Measurements from ENCODE around the gene WIZ.

DNA sequence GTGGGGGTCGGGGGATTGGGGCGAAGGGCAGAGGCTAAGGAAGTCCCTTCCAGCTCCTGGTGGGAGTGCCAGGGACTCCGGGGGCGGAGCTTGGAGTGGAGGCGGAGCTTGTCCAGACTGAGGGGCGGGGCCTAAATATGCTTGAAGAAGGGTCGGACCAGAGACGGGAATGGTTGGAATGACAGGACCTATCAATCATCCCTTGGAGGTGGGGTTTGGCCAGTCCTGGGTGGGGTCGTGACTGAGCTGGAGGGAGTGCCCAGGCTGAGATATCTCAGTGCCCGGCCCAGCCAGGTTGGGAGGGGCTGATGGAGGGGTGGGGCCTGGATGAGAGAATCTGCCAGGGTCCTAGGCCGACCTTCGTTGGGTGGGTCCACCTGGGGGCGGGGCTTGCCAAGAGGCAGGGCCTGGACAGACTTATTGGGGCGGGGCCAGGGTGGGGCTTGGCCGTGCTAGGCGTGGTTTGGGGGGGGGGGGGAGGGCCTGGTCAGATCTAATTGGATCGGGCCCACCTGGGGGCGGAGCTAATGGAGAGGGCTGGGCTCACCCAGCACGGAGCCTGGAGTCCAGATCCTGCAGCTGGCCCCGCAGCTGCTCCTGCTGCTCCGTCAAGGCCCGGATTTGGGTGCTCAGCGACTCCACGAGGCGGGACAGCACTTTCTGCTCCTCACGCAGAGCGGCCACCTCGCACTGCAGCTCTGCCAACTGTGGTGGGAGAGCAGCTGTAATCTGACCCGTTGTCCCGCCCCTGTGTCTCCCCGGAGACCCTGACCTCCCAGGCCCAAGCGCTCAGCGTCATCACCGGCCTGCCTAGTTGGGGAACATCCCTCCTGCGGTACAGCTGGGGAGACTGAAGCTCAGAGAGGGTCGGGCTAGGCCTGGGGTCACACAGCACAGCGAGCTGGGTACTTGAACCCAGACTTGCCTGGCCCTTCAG is 2.6 kb upstream of the WIZ start:
- TF ChIP-seq, protein P1, sequence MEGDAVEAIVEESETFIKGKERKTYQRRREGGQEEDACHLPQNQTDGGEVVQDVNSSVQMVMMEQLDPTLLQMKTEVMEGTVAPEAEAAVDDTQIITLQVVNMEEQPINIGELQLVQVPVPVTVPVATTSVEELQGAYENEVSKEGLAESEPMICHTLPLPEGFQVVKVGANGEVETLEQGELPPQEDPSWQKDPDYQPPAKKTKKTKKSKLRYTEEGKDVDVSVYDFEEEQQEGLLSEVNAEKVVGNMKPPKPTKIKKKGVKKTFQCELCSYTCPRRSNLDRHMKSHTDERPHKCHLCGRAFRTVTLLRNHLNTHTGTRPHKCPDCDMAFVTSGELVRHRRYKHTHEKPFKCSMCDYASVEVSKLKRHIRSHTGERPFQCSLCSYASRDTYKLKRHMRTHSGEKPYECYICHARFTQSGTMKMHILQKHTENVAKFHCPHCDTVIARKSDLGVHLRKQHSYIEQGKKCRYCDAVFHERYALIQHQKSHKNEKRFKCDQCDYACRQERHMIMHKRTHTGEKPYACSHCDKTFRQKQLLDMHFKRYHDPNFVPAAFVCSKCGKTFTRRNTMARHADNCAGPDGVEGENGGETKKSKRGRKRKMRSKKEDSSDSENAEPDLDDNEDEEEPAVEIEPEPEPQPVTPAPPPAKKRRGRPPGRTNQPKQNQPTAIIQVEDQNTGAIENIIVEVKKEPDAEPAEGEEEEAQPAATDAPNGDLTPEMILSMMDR (IDR thresholded peaks at IDR 0.05 in 8 of 11, conservative IDR thresholded peaks at IDR 0.05 in 3 of 11): no peak
- TF ChIP-seq POLR2A (IDR thresholded peaks at IDR 0.05) (no peak), POLR2AphosphoS5 (IDR thresholded peaks at IDR 0.05) (peak; percentile 62 to 84 (median 81))

Measured in spleen (tissue), 7 donors.